SK-N-SH (cell line): Measurements from ENCODE around the gene COL5A1.

Source experiments
- ELF1 ChIP-seq: IDR thresholded peaks from 2 replicates; pipeline ENCODE4 v1.4.0; 2012
- EP300 ChIP-seq, 2 experiments: IDR thresholded peaks; 2 replicates each; pipeline versions ENCODE4 v1.4.0 to v1.6.1; 2012; ENCODE audit warnings: borderline replicate concordance in 1 of 2, low read depth in 1 of 2, low read length in 1 of 2
- FOSL2 ChIP-seq: IDR thresholded peaks from 2 replicates; pipeline ENCODE4 v1.4.0; 2012; ENCODE audit warnings: low read depth, mild to moderate bottlenecking, moderate library complexity, borderline replicate concordance
- JUND ChIP-seq: IDR thresholded peaks from 2 replicates; pipeline ENCODE4 v1.4.0; 2012
- ZBTB33 ChIP-seq: IDR thresholded peaks from 2 replicates; pipeline ENCODE4 v1.4.0; 2012; ENCODE audit warnings: low read depth, borderline replicate concordance
- TF ChIP-seq, protein P1 (sequence below): fragments of 200-600 bp; sonication (generic); IDR thresholded peaks from 2 replicates; pipeline ENCODE4 v1.6.1; 2017; ENCODE audit warnings: antibody characterized with exemption, mild to moderate bottlenecking, moderate library complexity

DNA sequence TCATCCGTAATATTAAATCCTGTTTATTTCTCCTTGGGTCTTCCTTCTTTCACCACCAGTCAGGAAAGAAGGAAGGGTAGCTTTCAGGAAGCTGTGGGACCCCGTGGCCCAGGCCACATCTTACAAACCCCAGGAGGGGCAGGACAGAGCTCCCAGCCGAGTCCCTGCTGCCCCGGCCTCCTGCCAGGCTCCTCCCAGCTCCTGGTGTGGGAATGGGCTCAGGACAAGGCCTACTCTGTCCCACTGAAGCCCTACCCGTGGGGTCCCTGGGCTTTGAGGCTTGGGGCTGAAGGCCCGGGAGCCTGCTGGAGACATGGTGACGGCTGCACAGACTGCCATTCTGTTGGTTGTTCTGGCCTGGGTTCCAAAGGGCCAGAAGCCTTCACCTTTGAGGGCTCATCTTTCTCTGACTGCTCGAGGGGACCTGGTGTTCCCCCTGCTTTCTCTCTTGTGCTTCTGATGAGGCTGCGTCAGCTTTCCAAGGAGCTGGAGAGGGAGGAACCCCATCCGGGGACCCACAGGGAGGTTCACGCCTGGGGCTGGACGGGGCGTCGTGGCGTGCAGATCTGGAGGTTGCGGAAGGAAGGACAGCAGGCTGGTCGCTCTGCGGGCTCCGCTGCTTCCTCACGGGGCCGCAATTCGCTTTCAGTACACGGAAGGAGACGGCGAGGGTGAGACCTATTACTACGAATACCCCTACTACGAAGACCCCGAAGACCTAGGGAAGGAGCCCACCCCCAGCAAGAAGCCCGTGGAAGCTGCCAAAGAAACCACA lies 86.6 kb downstream of the COL5A1 start:
- TF ChIP-seq, protein P1, sequence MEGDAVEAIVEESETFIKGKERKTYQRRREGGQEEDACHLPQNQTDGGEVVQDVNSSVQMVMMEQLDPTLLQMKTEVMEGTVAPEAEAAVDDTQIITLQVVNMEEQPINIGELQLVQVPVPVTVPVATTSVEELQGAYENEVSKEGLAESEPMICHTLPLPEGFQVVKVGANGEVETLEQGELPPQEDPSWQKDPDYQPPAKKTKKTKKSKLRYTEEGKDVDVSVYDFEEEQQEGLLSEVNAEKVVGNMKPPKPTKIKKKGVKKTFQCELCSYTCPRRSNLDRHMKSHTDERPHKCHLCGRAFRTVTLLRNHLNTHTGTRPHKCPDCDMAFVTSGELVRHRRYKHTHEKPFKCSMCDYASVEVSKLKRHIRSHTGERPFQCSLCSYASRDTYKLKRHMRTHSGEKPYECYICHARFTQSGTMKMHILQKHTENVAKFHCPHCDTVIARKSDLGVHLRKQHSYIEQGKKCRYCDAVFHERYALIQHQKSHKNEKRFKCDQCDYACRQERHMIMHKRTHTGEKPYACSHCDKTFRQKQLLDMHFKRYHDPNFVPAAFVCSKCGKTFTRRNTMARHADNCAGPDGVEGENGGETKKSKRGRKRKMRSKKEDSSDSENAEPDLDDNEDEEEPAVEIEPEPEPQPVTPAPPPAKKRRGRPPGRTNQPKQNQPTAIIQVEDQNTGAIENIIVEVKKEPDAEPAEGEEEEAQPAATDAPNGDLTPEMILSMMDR = no peak
- TF ChIP-seq ELF1 (no peak), EP300 (IDR thresholded peaks at IDR 0.05; ENCODE audit: borderline replicate concordance in 1 of 2, low read depth in 1 of 2, low read length in 1 of 2) (no peak), ZBTB33 (no peak), JUND (no peak), FOSL2 (no peak)
